Omental fat pad (tissue), 4 donors: ENCODE measurements around the gene AVPR2. TPM values are rescaled to one million over a fixed set of nuclear protein-coding genes. Genes with fewer than 3 reads are reported as not detected.

Experiments used
- ATAC-seq: fragments of 150-250 bp; one replicate; pipeline ENCODE4 v1.9.1; 2016; ENCODE audit warnings: mild to moderate bottlenecking, moderate library complexity; ENCODE audit not compliant: low FRiP score
- DNase-seq: peaks from one replicate; pipeline ENCODE4 v3.0.0-alpha.2; 2019; ENCODE audit warnings: low spot score
- total RNA-seq, 4 donors: library from RNA; depleted of rRNA; stranded (reverse); fragments of >200 nt; gene quantifications; one replicate each; pipeline ENCODE4 v1.1.0, GENCODE V29; 2016
- TF ChIP-seq, protein P1 (sequence below), 3 donors: fragments of 450-650 bp; IDR thresholded peaks; one replicate each; pipeline ENCODE4 v1.5.1; 2016 to 2017; ENCODE audit warnings: antibody characterized with exemption in 3 of 3, mild to moderate bottlenecking in 3 of 3, moderate library complexity in 2 of 3

Gene AVPR2
- total RNA-seq, 4 donors from 2014 or later, result 0.74 to 22.7 (median 3.6) TPM

DNA sequence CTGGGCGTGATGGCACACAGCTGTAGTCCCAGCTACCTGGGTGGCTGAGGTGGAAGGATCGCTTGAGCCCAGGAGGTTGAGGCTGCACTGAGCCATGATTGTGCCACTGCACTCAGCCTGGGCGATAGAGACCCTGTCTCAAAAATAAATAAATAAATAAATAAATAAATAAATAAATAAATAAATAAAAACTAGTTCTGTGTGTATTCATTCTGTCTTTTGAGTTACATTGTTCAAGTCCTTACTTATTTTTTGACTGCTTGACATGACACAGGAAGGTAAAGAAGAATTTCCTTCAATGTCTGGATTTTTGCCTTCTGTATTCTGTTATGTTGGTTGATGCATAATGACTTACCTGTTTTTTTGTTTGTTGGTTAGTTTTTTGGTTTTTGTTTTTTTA, 32.6 kb downstream of the AVPR2 start:
- TF ChIP-seq, protein P1, sequence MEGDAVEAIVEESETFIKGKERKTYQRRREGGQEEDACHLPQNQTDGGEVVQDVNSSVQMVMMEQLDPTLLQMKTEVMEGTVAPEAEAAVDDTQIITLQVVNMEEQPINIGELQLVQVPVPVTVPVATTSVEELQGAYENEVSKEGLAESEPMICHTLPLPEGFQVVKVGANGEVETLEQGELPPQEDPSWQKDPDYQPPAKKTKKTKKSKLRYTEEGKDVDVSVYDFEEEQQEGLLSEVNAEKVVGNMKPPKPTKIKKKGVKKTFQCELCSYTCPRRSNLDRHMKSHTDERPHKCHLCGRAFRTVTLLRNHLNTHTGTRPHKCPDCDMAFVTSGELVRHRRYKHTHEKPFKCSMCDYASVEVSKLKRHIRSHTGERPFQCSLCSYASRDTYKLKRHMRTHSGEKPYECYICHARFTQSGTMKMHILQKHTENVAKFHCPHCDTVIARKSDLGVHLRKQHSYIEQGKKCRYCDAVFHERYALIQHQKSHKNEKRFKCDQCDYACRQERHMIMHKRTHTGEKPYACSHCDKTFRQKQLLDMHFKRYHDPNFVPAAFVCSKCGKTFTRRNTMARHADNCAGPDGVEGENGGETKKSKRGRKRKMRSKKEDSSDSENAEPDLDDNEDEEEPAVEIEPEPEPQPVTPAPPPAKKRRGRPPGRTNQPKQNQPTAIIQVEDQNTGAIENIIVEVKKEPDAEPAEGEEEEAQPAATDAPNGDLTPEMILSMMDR (IDR thresholded peaks at IDR 0.05), result no peak
- ATAC-seq (no peak), DNase-seq (no peak)

DNA sequence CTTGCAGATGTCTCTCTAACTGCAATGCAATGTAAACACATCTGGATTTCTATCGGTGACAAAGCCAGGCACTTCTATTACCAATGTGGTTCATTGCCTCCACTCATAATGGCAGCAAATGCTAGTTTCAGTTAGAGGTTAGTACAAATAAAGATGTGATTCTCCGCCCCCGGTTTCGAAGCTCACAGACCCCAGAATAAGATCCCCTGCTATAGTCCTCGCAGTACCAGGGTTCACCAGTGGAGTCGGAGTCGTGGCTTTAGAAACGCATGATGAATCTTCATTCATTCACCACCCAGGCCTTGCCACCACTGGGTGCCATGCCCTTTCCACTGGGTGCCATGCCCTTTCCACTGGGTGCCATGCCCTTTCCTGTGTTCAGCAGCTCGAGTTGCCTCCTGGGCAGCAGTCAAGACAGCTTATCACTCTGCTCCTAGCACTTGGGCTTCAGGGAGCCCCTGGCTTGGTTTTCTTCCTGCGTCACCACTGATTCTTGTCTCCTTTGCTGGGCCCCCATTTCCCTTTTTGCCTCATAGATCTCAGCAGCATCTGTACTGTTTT, 33.8 kb downstream of the AVPR2 start:
- no peak for DNase-seq
- TF ChIP-seq, protein P1 (IDR thresholded peaks at IDR 0.05), result no peak
- ATAC-seq, result no peak

DNA sequence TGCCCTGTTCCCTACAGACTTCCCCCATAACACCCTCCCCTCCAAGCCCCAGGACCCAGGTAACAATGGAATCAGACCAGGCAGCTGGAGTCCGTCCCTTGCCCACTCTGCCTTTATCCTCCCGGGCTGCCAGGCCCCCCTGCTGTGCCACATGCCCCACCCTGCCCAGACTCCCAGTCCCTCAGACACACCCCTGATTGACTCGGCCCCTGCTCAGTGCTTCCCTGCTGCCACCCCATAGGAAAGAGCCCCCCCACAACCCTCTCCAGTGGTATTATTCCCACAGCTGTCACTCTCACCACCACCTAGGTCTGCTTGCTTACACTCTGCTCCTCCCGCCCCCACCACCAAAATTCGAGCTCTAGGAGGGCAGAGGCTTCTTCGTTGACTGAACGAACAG, 35.1 kb downstream of the AVPR2 start:
- DNase-seq (no peak), ATAC-seq (no peak)
- TF ChIP-seq, protein P1 (IDR thresholded peaks at IDR 0.05), result no peak

DNA sequence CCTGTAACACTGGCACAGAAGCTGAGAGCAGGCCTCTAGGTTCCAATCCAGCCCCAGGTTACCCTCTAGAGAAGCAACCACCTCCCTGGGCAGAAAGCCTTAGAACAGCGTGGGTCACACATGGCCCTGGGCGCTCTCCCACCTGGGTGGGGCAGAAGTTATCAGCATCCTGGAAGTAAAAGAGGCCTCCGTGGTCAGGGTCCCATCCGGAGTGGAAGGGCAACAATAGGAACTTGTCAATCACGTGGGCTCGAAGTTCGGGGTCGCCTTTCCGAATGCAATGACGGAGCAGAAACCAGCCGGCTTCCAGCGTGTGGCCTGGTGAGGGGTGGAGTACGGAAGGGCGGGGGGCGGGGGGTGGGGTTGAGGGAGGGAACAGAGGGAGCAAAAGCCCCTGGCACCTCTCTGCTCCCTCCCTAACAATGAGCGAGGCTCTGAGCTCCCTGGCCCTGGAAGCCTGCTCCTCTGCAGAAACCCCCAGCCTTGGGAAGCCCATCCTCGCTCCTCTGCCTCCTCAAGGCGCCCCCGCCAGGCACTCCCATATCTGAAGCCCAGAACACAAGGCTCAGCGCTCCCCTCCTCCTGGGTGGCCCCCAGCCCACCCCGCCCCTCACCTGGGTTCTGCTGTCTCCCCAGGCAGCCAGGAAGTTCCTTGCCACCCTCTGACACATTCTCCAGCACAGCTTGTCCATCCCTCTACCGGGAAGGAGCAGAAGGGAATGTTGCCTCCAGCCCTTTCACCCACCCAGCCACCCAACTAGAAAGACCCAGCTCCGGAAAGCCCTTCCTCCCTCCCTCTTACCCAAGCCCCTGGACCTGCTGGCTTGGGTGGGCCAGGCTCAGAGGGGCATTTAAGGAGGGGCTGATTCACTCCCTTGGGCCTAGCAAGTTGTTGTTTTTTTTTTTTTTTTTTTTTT, 37.1 kb downstream of the AVPR2 start:
- ATAC-seq, result no peak
- DNase-seq, result no peak
- TF ChIP-seq, protein P1 (IDR thresholded peaks at IDR 0.05), result no peak

DNA sequence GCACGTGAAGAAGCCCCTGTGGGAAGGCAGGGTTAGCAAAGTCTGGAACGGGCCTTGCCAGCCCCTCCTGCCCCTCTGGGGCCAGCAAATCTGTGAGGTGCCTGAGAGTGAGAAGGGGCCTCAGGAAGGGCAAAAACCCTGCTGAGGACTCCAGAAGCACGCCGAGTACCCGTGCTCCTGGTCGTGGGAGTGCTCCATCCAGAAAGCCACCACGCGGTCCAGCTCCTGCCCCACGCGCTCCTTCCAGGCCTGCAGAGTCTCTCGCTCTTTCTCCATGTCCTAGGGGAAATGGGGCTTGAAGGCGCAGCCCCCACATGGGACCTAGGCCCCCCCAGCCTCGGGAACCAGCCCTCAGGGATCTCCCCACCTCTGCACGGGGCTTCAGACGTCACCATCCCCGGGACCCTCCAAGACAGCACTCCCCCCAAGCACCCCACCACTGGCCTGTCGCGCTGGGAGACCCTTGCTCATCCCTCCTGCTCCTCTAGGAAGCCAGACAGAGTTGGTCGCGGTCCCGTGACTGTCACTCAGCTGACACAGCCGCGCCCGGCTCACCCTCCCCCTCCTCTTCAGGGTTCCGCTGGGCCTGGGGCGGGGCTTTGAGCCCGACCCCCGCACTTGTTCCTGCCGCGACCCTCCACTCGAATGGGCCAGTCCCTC, 39.8 kb downstream of the AVPR2 start, which contains the start of gene RENBP:
Gene RENBP, minus strand, starts transcription at position 504 of the 660 bp plus-strand sequence. Its CDS starts 33 bp downstream, at position 471.
- DNase-seq, result no peak
- no peak for ATAC-seq
- TF ChIP-seq, protein P1 (IDR thresholded peaks at IDR 0.05), result no peak

DNA sequence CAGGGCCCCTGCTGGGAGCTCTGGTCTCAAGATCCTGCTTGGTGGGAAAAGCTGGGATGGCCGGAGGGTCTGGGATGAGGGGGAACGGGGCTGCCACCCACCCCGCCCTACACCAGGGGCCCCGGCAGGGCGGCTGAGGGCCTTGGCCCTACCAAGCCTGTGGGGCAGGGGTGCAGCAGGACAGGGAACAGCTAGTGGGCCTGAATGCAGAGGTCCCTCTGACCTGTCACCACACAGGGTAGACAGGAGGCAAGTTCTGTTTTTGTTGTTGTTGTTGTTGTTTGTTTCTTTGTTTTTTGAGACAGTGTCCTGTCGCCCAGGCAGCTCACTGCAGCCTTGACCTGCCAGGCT, 40.3 kb downstream of the AVPR2 start:
- ATAC-seq (no peak), DNase-seq (no peak)
- TF ChIP-seq, protein P1 (IDR thresholded peaks at IDR 0.05), result no peak
